Loucy (cell line): ENCODE results near the gene CD79B.

Experiments used
- EZH2phosphoT487 ChIP-seq: fragments of 200-600 bp; IDR thresholded peaks from 2 replicates; pipeline ENCODE4 v1.6.1; 2018; ENCODE audit warnings: antibody characterized with exemption, mild to moderate bottlenecking, moderate library complexity, borderline replicate concordance
- TF ChIP-seq, protein P1 (sequence below): fragments of 200-600 bp; sonication (generic); conservative IDR thresholded peaks from 2 replicates; pipeline ENCODE4 v1.5.1; 2014; ENCODE audit warnings: mild to moderate bottlenecking, antibody characterized with exemption, low read length

DNA sequence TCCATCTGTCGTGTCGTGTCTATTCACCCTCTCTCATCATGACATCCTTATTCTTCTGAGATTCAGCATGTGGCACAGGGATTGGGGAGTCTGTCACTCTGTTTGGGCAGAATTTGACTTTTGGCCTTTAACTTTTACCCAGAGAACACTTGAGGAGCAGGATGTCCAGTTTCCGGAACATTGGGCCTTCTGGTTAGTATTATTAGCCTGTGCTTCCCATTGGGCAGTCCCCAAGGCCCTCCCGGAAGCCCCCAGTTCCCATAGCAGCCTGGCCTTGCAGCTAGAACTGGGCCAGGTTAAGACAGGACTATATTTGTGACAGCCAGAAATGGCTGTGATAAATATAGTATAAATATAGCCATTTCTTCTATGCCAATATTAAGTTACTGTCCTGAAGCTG, 31.0 kb upstream of the CD79B start:
- TF ChIP-seq, protein P1, sequence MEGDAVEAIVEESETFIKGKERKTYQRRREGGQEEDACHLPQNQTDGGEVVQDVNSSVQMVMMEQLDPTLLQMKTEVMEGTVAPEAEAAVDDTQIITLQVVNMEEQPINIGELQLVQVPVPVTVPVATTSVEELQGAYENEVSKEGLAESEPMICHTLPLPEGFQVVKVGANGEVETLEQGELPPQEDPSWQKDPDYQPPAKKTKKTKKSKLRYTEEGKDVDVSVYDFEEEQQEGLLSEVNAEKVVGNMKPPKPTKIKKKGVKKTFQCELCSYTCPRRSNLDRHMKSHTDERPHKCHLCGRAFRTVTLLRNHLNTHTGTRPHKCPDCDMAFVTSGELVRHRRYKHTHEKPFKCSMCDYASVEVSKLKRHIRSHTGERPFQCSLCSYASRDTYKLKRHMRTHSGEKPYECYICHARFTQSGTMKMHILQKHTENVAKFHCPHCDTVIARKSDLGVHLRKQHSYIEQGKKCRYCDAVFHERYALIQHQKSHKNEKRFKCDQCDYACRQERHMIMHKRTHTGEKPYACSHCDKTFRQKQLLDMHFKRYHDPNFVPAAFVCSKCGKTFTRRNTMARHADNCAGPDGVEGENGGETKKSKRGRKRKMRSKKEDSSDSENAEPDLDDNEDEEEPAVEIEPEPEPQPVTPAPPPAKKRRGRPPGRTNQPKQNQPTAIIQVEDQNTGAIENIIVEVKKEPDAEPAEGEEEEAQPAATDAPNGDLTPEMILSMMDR: no peak
- no peak for TF ChIP-seq EZH2phosphoT487
